LNCAP (cell line): ENCODE results near the gene ORMDL1.

ENCODE experiments used
- CTCF ChIP-seq: fragments of 450-650 bp; IDR thresholded peaks from 2 replicates; pipeline ENCODE4 v1.5.1; 2017; ENCODE audit warnings: mild to moderate bottlenecking

ORMDL1 gene

GRCh38 chr2:189726271-189726670 is 57.9 kb downstream of the ORMDL1 start:
- no peak for TF ChIP-seq CTCF

- no peak for TF ChIP-seq CTCF
Observed at GRCh38 chr2:189723192-189723591, 60.9 kb downstream of the ORMDL1 start.
